GM18909 (cell line): ENCODE results near the gene AFAP1.
"Not testable (repeated sequence)": the region's sequence is repeated elsewhere in the genome, so short reads cannot be mapped to it uniquely, and the experiment has no call there.

Source experiments
- ATAC-seq: cut with Tn5 transposase; IDR thresholded peaks from one replicate; pipeline ENCODE4 v1.9.1; 2021; ENCODE audit warnings: mild to moderate bottlenecking; ENCODE audit not compliant: unreplicated experiment, poor library complexity

Gene AFAP1

GRCh38 chr4:7949759-7950158 lies 10.1 kb upstream of the AFAP1 start:
- ATAC-seq, result no peak

- ATAC-seq, result no peak
These were observed 8.3 kb upstream of the AFAP1 start for GRCh38 chr4:7947927-7948326.

GRCh38 chr4:7945709-7946380 lies 6.2 kb upstream of the AFAP1 start:
- no peak for ATAC-seq

GRCh38 chr4:7944599-7945220 lies 5.0 kb upstream of the AFAP1 start:
- no peak for ATAC-seq

GRCh38 chr4:7943688-7944087 lies 4.0 kb upstream of the AFAP1 start:
- not testable (repeated sequence) for ATAC-seq

GRCh38 chr4:7943211-7943610 lies 3.5 kb upstream of the AFAP1 start:
- ATAC-seq, result no peak

GRCh38 chr4:7941965-7942496 lies 2.4 kb upstream of the AFAP1 start:
- ATAC-seq, result no peak

GRCh38 chr4:7941111-7941964 lies 1.7 kb upstream of the AFAP1 start:
- no peak for ATAC-seq

- no peak for ATAC-seq
These were observed 868 bp downstream of the AFAP1 start for GRCh38 chr4:7938609-7939376.

GRCh38 chr4:7938266-7938608 lies 1.4 kb downstream of the AFAP1 start:
- no peak for ATAC-seq

GRCh38 chr4:7937006-7937405 lies 2.7 kb downstream of the AFAP1 start:
- no peak for ATAC-seq

- no peak for ATAC-seq
These were observed 5.8 kb downstream of the AFAP1 start for GRCh38 chr4:7933651-7934510.

GRCh38 chr4:7932287-7932686 lies 7.4 kb downstream of the AFAP1 start:
- no peak for ATAC-seq

- ATAC-seq, result no peak
These were observed 10.3 kb downstream of the AFAP1 start for GRCh38 chr4:7929118-7929951.

GRCh38 chr4:7928711-7929110 lies 10.9 kb downstream of the AFAP1 start:
- ATAC-seq, result no peak

- ATAC-seq, result no peak
These were observed 12.8 kb downstream of the AFAP1 start for GRCh38 chr4:7926822-7927221.

GRCh38 chr4:7924570-7924969 lies 15.1 kb downstream of the AFAP1 start:
- ATAC-seq, result no peak

GRCh38 chr4:7924163-7924562 lies 15.5 kb downstream of the AFAP1 start:
- ATAC-seq, result no peak

- no peak for ATAC-seq
These were observed 17.2 kb downstream of the AFAP1 start for GRCh38 chr4:7922466-7922865.
